Lower leg skin (tissue), 3 donors: ENCODE results near the gene TPRG1L.

Source experiments
- CTCF ChIP-seq, 3 donors: fragments of 450-650 bp; IDR thresholded peaks; one replicate each; pipeline ENCODE4 v1.5.1; 2016; ENCODE audit warnings: antibody characterized with exemption in 3 of 3, mild to moderate bottlenecking in 3 of 3, moderate library complexity in 2 of 3
- POLR2A ChIP-seq, 2 donors: fragments of 450-650 bp; IDR thresholded peaks; one replicate each; pipeline ENCODE4 v1.6.1; 2016 to 2017; ENCODE audit warnings: antibody characterized with exemption in 2 of 2, mild to moderate bottlenecking in 1 of 2, moderate library complexity in 1 of 2

GRCh38 chr1:3618531-3618880 is 6.3 kb upstream of the TPRG1L start:
- no peak for TF ChIP-seq CTCF (IDR thresholded peaks at IDR 0.05)
- no peak for TF ChIP-seq POLR2A (IDR thresholded peaks at IDR 0.05)
